Measurements from ENCODE around the gene GCFC2. TPM values are rescaled to one million over a fixed set of nuclear protein-coding genes. Genes with fewer than 3 reads are reported as not detected.

The GCFC2 gene
- 10 to 100 TPM; 12.4 to 34.1 (median 18.6) TPM for total RNA-seq
- polyA plus RNA-seq, result 10 to 100 TPM; 23.1 to 52.9 (median 29.2) TPM
- long read RNA-seq, donor 1, partial matches to known transcripts, result 0 of 3 reads
- long read RNA-seq, donor 1, other reads (novel, unspliced or antisense), result 0 of 3 reads
- long read RNA-seq, donor 2, partial matches to known transcripts, result 0 of 1 reads
- long read RNA-seq, donor 2, other reads (novel, unspliced or antisense), result 0 of 1 reads
- long read RNA-seq, donor 3, partial matches to known transcripts, result 0 of 2 reads
- long read RNA-seq, donor 3, other reads (novel, unspliced or antisense), result 0 of 2 reads
- long read RNA-seq, donor 4, full-length matches to known transcripts, result 4 of 11 reads
- long read RNA-seq, donor 4, partial matches to known transcripts, result 2 of 11 reads
- long read RNA-seq, donor 4, other reads (novel, unspliced or antisense), result 5 of 11 reads
- long read RNA-seq, donor 5, full-length matches to known transcripts, result 12 of 34 reads
- long read RNA-seq, donor 5, partial matches to known transcripts, result 0 of 34 reads
- long read RNA-seq, donor 5, other reads (novel, unspliced or antisense), result 22 of 34 reads
- long read RNA-seq, donor 6, full-length matches to known transcripts, result 5 of 9 reads
- long read RNA-seq, donor 6, partial matches to known transcripts, result 0 of 9 reads
- long read RNA-seq, donor 6, other reads (novel, unspliced or antisense), result 4 of 9 reads
- long read RNA-seq, donor 7, partial matches to known transcripts, result 0 of 2 reads
- long read RNA-seq, donor 7, other reads (novel, unspliced or antisense), result 0 of 2 reads
- long read RNA-seq, donor 8, transcript GCFC2-207 (3 exons, 1,066 nt), result major isoform, 5 of 5 reads
- long read RNA-seq, donor 8, partial matches to known transcripts, result 0 of 5 reads
- long read RNA-seq, donor 8, other reads (novel, unspliced or antisense), result 0 of 5 reads
- long read RNA-seq, donor 9, full-length matches to known transcripts, result 3 of 8 reads
- long read RNA-seq, donor 9, partial matches to known transcripts, result 5 of 8 reads
- long read RNA-seq, donor 9, other reads (novel, unspliced or antisense), result 0 of 8 reads
- long read RNA-seq, donor 10, result 0 reads

- Histone ChIP-seq H3K9me3 (replicated peaks in 1 of 3) (no peaks in the 10 kb centered on the region), H3K4me3 (peak within 1 kb of the TSS; percentile 26 to 65 (median 53)), H3K4me1 (replicated peaks in 1 of 2) (peaks cover 18 to 28% of the 10 kb centered on the region in 2 donors), H3K36me3 (replicated peaks in 1 of 2) (peaks cover 0 to 5% of the 10 kb centered on the region in 2 donors), H3K27me3 (no peaks in the 10 kb centered on the region), H3K27ac (peak within 1 kb of the TSS; percentile 35 to 94 (median 87))
- TF ChIP-seq CTCF (IDR thresholded peaks at IDR 0.05), result peak in 4 of 6 experiments; percentile 18 to 42 (median 38)
- TF ChIP-seq POLR2A (IDR thresholded peaks at IDR 0.05), result peak; percentile 70 to 75
- 1 to 29% (median 2%) methylated on average over 6 to 66 of the region's 66 CpGs for WGBS, 4 donors
- intact Hi-C loops (cut with DNase I), result no loop called here
- DNase-seq, result peak; percentile 87 to 93 (median 91)
Measured at GRCh38 chr2:75710577-75711253, at the start of gene GCFC2. GCFC2 (minus strand) TSS chr2:75710915; CDS start chr2:75710855, 60 bp downstream.

GRCh38 chr2:75752828-75753227 lies 42.1 kb upstream of the GCFC2 start:
- TF ChIP-seq POLR2A (IDR thresholded peaks at IDR 0.05), result no peak
- no peak for TF ChIP-seq CTCF (IDR thresholded peaks at IDR 0.05)
- Histone ChIP-seq H3K27me3 (no peaks in the 10 kb centered on the region), H3K4me1 (replicated peaks in 1 of 2) (no peaks in the 10 kb centered on the region), H3K9me3 (replicated peaks in 1 of 3) (no peaks in the 10 kb centered on the region), H3K4me3 (no peak overlapping the region), H3K36me3 (replicated peaks in 1 of 2) (no peaks in the 10 kb centered on the region), H3K27ac (no peak overlapping the region)
- 50 to 61% (median 54%) methylated on average over 1 of the region's 1 CpG for WGBS, 4 donors
- no peak for DNase-seq
- intact Hi-C loops (cut with DNase I), result no loop called here

- Histone ChIP-seq H3K27me3 (no peaks in the 10 kb centered on the region), H3K27ac (no peak overlapping the region), H3K9me3 (replicated peaks in 1 of 3) (no peaks in the 10 kb centered on the region), H3K4me1 (replicated peaks in 1 of 2) (no peaks in the 10 kb centered on the region), H3K4me3 (no peak overlapping the region), H3K36me3 (replicated peaks in 1 of 2) (no peaks in the 10 kb centered on the region)
- WGBS, 4 donors, result 83 to 88% (median 84%) methylated on average over 5 of the region's 5 CpGs
- no peak for TF ChIP-seq POLR2A (IDR thresholded peaks at IDR 0.05)
- TF ChIP-seq CTCF (IDR thresholded peaks at IDR 0.05), result no peak
- no peak for DNase-seq
- intact Hi-C loops (cut with DNase I), result no loop called here
Measured at GRCh38 chr2:75751824-75752468, 41.2 kb upstream of the GCFC2 start.
